SH-SY5Y (cell line): Measurements from ENCODE around the gene CTIF.

Experiments
- GATA2 ChIP-seq: IDR thresholded peaks from 2 replicates; pipeline ENCODE4 v1.6.1; 2011; ENCODE audit warnings: mild to moderate bottlenecking, low read depth, low read length
- GATA3 ChIP-seq: IDR thresholded peaks from 2 replicates; pipeline ENCODE4 v1.6.1; 2011; ENCODE audit warnings: low read depth, mild to moderate bottlenecking, low read length, moderate library complexity

DNA sequence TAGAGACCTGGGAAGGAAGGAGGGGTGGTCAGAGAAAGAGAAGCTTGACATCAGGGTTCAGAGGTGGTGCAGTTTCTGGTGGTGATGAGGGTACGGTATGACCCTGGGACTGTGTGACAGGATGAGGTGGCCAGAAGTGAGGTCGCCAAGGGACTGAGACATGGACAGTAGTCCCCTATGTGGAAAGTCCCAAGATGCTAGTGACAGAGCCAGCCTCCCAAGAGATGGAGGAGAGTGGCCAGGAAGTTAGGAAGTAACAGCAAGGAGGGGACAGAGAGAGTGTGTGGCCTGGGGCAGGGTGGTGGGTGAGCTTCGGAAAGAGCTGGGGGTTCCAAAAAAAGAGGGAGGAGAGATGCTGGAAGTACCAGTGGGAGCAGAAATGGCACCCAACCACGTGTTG lies 345.9 kb downstream of the CTIF start:
- no peak for TF ChIP-seq GATA3
- TF ChIP-seq GATA2, result no peak
